OCI-LY3 (cell line): ENCODE data around the gene SOX15.

Source experiments
- EZH2phosphoT487 ChIP-seq: fragments of 200-600 bp; shearing (Covaris generic); IDR thresholded peaks from 2 replicates; pipeline ENCODE4 v1.6.1; 2018; ENCODE audit warnings: antibody characterized with exemption, mixed run types, low read depth
- TF ChIP-seq, protein P1 (sequence below): fragments of 200-600, 300-600 bp; sonication (generic); IDR thresholded peaks from 2 replicates; pipeline ENCODE4 v1.5.1; 2014; ENCODE audit warnings: antibody characterized with exemption, low read length, low read depth

DNA sequence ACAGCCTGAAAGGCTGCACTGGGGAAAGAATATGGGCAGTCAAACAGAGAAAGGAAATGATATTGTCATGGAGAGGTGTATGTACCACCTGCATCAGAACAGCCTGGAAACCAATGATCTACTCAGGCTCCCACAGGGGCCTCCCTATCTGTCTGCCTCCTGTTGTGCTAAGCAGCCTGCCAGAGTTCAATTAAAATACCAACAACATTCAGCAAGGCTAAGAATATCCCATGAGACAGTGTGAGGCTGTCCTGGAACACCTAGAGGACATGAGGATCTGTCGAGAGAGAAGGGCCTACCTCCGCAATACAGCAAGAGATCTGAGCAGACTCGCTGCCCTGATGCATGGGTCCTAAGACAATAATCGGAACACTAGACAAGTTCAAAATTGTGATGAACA lies 16.4 kb upstream of the SOX15 start:
- TF ChIP-seq, protein P1, sequence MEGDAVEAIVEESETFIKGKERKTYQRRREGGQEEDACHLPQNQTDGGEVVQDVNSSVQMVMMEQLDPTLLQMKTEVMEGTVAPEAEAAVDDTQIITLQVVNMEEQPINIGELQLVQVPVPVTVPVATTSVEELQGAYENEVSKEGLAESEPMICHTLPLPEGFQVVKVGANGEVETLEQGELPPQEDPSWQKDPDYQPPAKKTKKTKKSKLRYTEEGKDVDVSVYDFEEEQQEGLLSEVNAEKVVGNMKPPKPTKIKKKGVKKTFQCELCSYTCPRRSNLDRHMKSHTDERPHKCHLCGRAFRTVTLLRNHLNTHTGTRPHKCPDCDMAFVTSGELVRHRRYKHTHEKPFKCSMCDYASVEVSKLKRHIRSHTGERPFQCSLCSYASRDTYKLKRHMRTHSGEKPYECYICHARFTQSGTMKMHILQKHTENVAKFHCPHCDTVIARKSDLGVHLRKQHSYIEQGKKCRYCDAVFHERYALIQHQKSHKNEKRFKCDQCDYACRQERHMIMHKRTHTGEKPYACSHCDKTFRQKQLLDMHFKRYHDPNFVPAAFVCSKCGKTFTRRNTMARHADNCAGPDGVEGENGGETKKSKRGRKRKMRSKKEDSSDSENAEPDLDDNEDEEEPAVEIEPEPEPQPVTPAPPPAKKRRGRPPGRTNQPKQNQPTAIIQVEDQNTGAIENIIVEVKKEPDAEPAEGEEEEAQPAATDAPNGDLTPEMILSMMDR: no peak
- no peak for TF ChIP-seq EZH2phosphoT487
